B cell (primary cell): ENCODE data around the gene IQGAP1. TPM values are rescaled to one million over a fixed set of nuclear protein-coding genes. Genes with fewer than 3 reads are reported as not detected.

ENCODE experiments used
- ATAC-seq: fragments of 200-7000 bp; cut with Tn5 transposase; one replicate; pipeline ENCODE4 v1.10.0; 2021; ENCODE audit warnings: low read depth, mild to moderate bottlenecking, moderate number of reproducible peaks, moderate library complexity
- CTCF ChIA-PET: fragments of 350-600 bp; sonication (Branson Sonifier 250); formaldehyde crosslinking; loops from one replicate; lab custom pipeline; 2021; ENCODE audit warnings: antibody characterized with exemption, inconsistent platforms; lab: Charles Lee
- POLR2A ChIA-PET: fragments of 350-600 bp; sonication (Branson Sonifier 250); formaldehyde crosslinking; loops from one replicate; lab custom pipeline; 2021; ENCODE audit warnings: antibody characterized with exemption; lab: Charles Lee
- DNase-seq: peaks from one replicate; pipeline ENCODE4 v3.0.0; 2013
- H2AFZ ChIP-seq: 2 replicates; pipeline ENCODE4 v1.6.1; 2012; ENCODE audit warnings: mild to moderate bottlenecking, low read depth, low read length; ENCODE audit not compliant: insufficient read depth, poor library complexity, severe bottlenecking
- H3K27ac ChIP-seq, 2 donors: 1 replicate in 1 of 2; 2 replicates in 1 of 2; pipeline ENCODE4 v1.5.1; 2012 to 2013; ENCODE audit warnings: low read length in 2 of 2, mild to moderate bottlenecking in 2 of 2, moderate library complexity in 1 of 2
- H3K27me3 ChIP-seq, 4 experiments: fragments of 200-600 bp in 1 of 4; sonication (generic) in 1 of 4; replicated peaks in 1 of 4; 1 replicate in 2 of 4; 2 replicates in 2 of 4; pipeline versions ENCODE4 v1.6.1 to v1.7.0; 2013 to 2016; ENCODE audit warnings: low read length in 3 of 4, mild to moderate bottlenecking in 2 of 4, mixed read lengths in 1 of 4, moderate library complexity in 1 of 4; ENCODE audit not compliant: insufficient read depth in 4 of 4, control insufficient read depth in 3 of 4; ENCODE audit errors: control extremely low read depth in 1 of 4
- H3K36me3 ChIP-seq, 2 experiments: replicated peaks in 1 of 2; 1 replicate in 1 of 2; 2 replicates in 1 of 2; pipeline versions ENCODE4 v1.6.1 to v1.7.1; 2013; ENCODE audit warnings: low read length in 1 of 2; ENCODE audit not compliant: insufficient read depth in 2 of 2, control insufficient read depth in 1 of 2; ENCODE audit errors: control extremely low read depth in 1 of 2, extremely low read depth in 1 of 2
- H3K4me1 ChIP-seq, 2 donors: fragments of 200-600 bp in 1 of 2; sonication (generic) in 1 of 2; 1 replicate in 1 of 2; 2 replicates in 1 of 2; pipeline versions ENCODE4 v1.5.1 to v1.6.1; 2013 to 2017; ENCODE audit warnings: low read length in 2 of 2; ENCODE audit not compliant: control insufficient read depth in 2 of 2, insufficient read depth in 2 of 2
- H3K4me2 ChIP-seq: replicated peaks from 2 replicates; pipeline ENCODE3; 2012; ENCODE audit warnings: mild to moderate bottlenecking, low read depth, low read length; ENCODE audit not compliant: poor library complexity, severe bottlenecking
- H3K4me3 ChIP-seq, 5 experiments: fragments of 200-600 bp in 1 of 5; sonication (generic) in 1 of 5; 1 replicate in 3 of 5; 2 replicates in 2 of 5; pipeline versions ENCODE4 v1.5.1 to v1.7.0; 2011 to 2016; ENCODE audit warnings: low read length in 4 of 5, mild to moderate bottlenecking in 4 of 5, low read depth in 2 of 5, control low read depth in 1 of 5, moderate library complexity in 1 of 5; ENCODE audit not compliant: insufficient read depth in 1 of 5; ENCODE audit errors: control extremely low read depth in 1 of 5, extremely low read depth in 1 of 5
- H3K79me2 ChIP-seq: fragments of 200-600 bp; sonication (generic); one replicate; pipeline ENCODE4 v1.6.0; 2016; ENCODE audit warnings: low read length; ENCODE audit not compliant: control insufficient read depth, insufficient read depth
- H3K9ac ChIP-seq: fragments of 200-600 bp; sonication (generic); 2 replicates; pipeline ENCODE4 v1.6.1; 2017; ENCODE audit warnings: mild to moderate bottlenecking, low read length, moderate library complexity
- H3K9me3 ChIP-seq, 3 donors: one replicate each; pipeline versions ENCODE4 v1.6.1 to v1.7.1; 2013; ENCODE audit warnings: low read length in 2 of 3; ENCODE audit not compliant: control insufficient read depth in 2 of 3, insufficient read depth in 1 of 3; ENCODE audit errors: control extremely low read depth in 1 of 3
- H4K20me1 ChIP-seq: 2 replicates; pipeline ENCODE4 v1.6.0; 2012; ENCODE audit warnings: mild to moderate bottlenecking, low read length; ENCODE audit not compliant: insufficient read depth, control insufficient read depth, poor library complexity, severe bottlenecking
- H3K27ac Mint-ChIP-seq: one replicate; pipeline ENCODE4 v1.8.0; 2021; ENCODE audit warnings: mixed read lengths
- H3K27me3 Mint-ChIP-seq: one replicate; pipeline ENCODE4 v1.8.0; 2021; ENCODE audit warnings: mixed read lengths
- H3K4me1 Mint-ChIP-seq: one replicate; pipeline ENCODE4 v1.8.0; 2021; ENCODE audit warnings: mixed read lengths
- H3K4me3 Mint-ChIP-seq: one replicate; pipeline ENCODE4 v1.8.0; 2021; ENCODE audit warnings: mixed read lengths
- H3K9me3 Mint-ChIP-seq: one replicate; pipeline ENCODE4 v1.8.0; 2022; ENCODE audit warnings: mixed read lengths; ENCODE audit not compliant: insufficient read depth
- CTCF ChIP-seq: fragments of 200-600 bp; IDR thresholded peaks from one replicate; pipeline ENCODE4 v1.8.0; 2022; ENCODE audit warnings: antibody characterized with exemption, mild to moderate bottlenecking
- EZH2 ChIP-seq: IDR thresholded peaks from 2 replicates; pipeline ENCODE4 v1.6.1; 2012; ENCODE audit warnings: borderline replicate concordance, low read depth, mild to moderate bottlenecking, moderate library complexity, low read length; ENCODE audit not compliant: insufficient read depth, poor library complexity, severe bottlenecking
- WGBS: methylation state at CpG from one replicate; pipeline ENCODE4 v1.1.5; 2013; ENCODE audit warnings: missing lambda C conversion rate; ENCODE audit not compliant: insufficient coverage; 5-methylcytosine and 5-hydroxymethylcytosine counted together
- intact Hi-C: fragments of 100-400 bp; cut with micrococcal nuclease; formaldehyde crosslinking; loops from one replicate; pipeline ENCODE4 v1.10.0; 2022
- polyA plus RNA-seq: library from polyadenylated mRNA; depleted of rRNA; stranded (reverse); fragments of >200 nt; gene quantifications from 2 replicates; pipeline ENCODE4 v1.2.3, GENCODE V29; 2012
- total RNA-seq, 2 donors: library from RNA; stranded (reverse); fragments of 120-200 nt in 1 of 2; gene quantifications; 1 replicate in 1 of 2; 2 replicates in 1 of 2; pipeline versions ENCODE4 v1.2.3 to v1.2.4, GENCODE V29; 2013 to 2022

The IQGAP1 gene
- total and polyA plus RNA-seq, 2 donors (not counting 1 experiment from before 2014, with no cell fraction given) = 49.7 to 216 TPM

- Histone ChIP-seq H3K79me2 (peaks cover 96% of the 10 kb centered on the region), H3K36me3 (peaks cover 0 to 3% of the 10 kb centered on the region in 2 experiments), H3K27me3 (no peaks in the 10 kb centered on the region), H3K9me3 (no peaks in the 10 kb centered on the region), H3K4me1 (peaks cover 39 to 40% of the 10 kb centered on the region in 2 donors), H4K20me1 (peaks cover 74% of the 10 kb centered on the region), H3K27ac (no peak overlapping the region), H3K4me3 (no peak overlapping the region), H3K4me2 (no peak overlapping the region), H3K9ac (no peak overlapping the region), H2AFZ (no peak overlapping the region)
- WGBS = 86% methylated on average over 2 of the region's 6 CpGs
- ATAC-seq = no peak
- CTCF ChIA-PET = no interaction called here
- POLR2A ChIA-PET = no interaction called here
- no peak overlapping the region for H3K4me3 Mint-ChIP-seq
- H3K9me3 Mint-ChIP-seq = no peaks in the 10 kb centered on the region
- H3K27me3 Mint-ChIP-seq = no peaks in the 10 kb centered on the region
- H3K4me1 Mint-ChIP-seq = peaks cover 55% of the 10 kb centered on the region
- TF ChIP-seq EZH2 (no peak), CTCF (no peak)
- no peak for DNase-seq
- no peak overlapping the region for H3K27ac Mint-ChIP-seq
- intact Hi-C loops = no loop called here
These were observed 31.8 kb downstream of the IQGAP1 start for GRCh38 chr15:90419738-90420406.

- intact Hi-C loops = no loop called here
- H3K4me1 Mint-ChIP-seq = peaks cover 54% of the 10 kb centered on the region
These were observed 32.4 kb downstream of the IQGAP1 start for GRCh38 chr15:90420451-90420850.

More at GRCh38 chr15:90420451-90420850, 32.4 kb downstream of the IQGAP1 start:
- TF ChIP-seq EZH2 (no peak), CTCF (no peak)
- Histone ChIP-seq H4K20me1 (peaks cover 76% of the 10 kb centered on the region), H3K9ac (no peak overlapping the region), H3K27me3 (no peaks in the 10 kb centered on the region), H3K4me1 (peaks cover 39 to 40% of the 10 kb centered on the region in 2 donors), H3K36me3 (peaks cover 0 to 3% of the 10 kb centered on the region in 2 experiments), H2AFZ (no peak overlapping the region), H3K4me2 (no peak overlapping the region), H3K27ac (no peak overlapping the region), H3K4me3 (no peak overlapping the region), H3K79me2 (peaks cover 96% of the 10 kb centered on the region), H3K9me3 (no peaks in the 10 kb centered on the region)
- WGBS = no CpG with 5 or more reads among the region's 1 CpG
- Mint-ChIP-seq H3K4me3 (peak overlapping the region; percentile 36), H3K9me3 (no peaks in the 10 kb centered on the region), H3K27me3 (no peaks in the 10 kb centered on the region), H3K27ac (peak overlapping the region; percentile 11)
- DNase-seq (no peak), ATAC-seq (no peak)
- POLR2A ChIA-PET = no interaction called here
- CTCF ChIA-PET = interaction anchor here (1.3 kb wide), 1 partner anchor 101 kb away, joined by 3 read pairs; no protein-coding TSS in a partner anchor
